PFSK-1 (cell line): ENCODE results near the gene MFSD6.

Source experiments
- FOXP2 ChIP-seq: optimal IDR thresholded peaks from 2 replicates; pipeline ENCODE3; 2011; ENCODE audit warnings: borderline replicate concordance, control low read depth, inconsistent platforms; ENCODE audit not compliant: insufficient read depth; ENCODE audit errors: extremely low read length, extremely low read depth
- POLR2AphosphoS5 ChIP-seq: IDR thresholded peaks from 2 replicates; pipeline ENCODE4 v1.6.1; 2012; ENCODE audit warnings: low read depth, mild to moderate bottlenecking, control low read depth, low read length, moderate library complexity
- REST ChIP-seq, 2 experiments: IDR thresholded peaks; 2 replicates each; pipeline versions ENCODE4 v1.6.1 to v1.8.0; 2011 to 2012; ENCODE audit warnings: low read depth in 2 of 2, low read length in 2 of 2, control low read depth in 1 of 2, inconsistent platforms in 1 of 2, mild to moderate bottlenecking in 1 of 2, moderate library complexity in 1 of 2; ENCODE audit not compliant: insufficient read depth in 1 of 2
- SIN3A ChIP-seq: IDR thresholded peaks from 2 replicates; pipeline ENCODE4 v1.6.1; 2012; ENCODE audit warnings: mild to moderate bottlenecking, low read length, moderate library complexity, borderline replicate concordance; ENCODE audit not compliant: insufficient read depth
- TAF1 ChIP-seq: IDR thresholded peaks from 2 replicates; pipeline ENCODE4 v1.6.1; 2012; ENCODE audit warnings: low read length, control low read depth, borderline replicate concordance; ENCODE audit not compliant: insufficient read depth

The MFSD6 gene

GRCh38 chr2:190467575-190468083 lies 59.5 kb downstream of the MFSD6 start:
- TF ChIP-seq TAF1 (no peak), SIN3A (no peak), FOXP2 (no peak), POLR2AphosphoS5 (no peak), REST (IDR thresholded peaks at IDR 0.05; ENCODE audit: insufficient read depth in 1 of 2, low read depth in 2 of 2, low read length in 2 of 2) (no peak)

- TF ChIP-seq POLR2AphosphoS5 (peak; percentile 48; the same call in 1 of the 2 replicates), SIN3A (no peak)
Observed at GRCh38 chr2:190468814-190469569, 60.8 kb downstream of the MFSD6 start.

DNA sequence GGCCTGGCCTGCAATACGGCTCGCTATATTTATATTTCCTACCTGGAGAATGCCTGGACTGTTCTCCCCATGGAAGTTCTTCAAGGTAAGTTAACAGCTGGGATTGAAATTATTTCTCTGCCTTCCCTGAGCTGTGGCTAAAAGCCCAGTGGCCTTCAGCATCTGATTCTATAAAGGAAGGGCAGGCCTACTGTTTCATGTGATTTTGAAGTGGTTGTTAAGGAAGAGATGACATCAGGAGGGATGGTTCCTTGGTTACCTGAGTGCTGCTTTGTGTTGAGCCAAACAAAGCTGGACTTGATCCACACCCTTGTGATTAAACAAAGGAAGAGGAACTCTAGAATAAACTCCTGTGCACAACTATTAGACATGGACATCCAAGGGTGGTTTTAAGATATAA lies 61.6 kb downstream of the MFSD6 start:
- TF ChIP-seq TAF1 (no peak), REST (IDR thresholded peaks at IDR 0.05; ENCODE audit: insufficient read depth in 1 of 2, low read depth in 2 of 2, low read length in 2 of 2) (no peak), POLR2AphosphoS5 (no peak), SIN3A (no peak), FOXP2 (no peak)

- TF ChIP-seq REST (IDR thresholded peaks at IDR 0.05; ENCODE audit: insufficient read depth in 1 of 2, low read depth in 2 of 2, low read length in 2 of 2), result no peak
- TF ChIP-seq FOXP2, result no peak
- no peak for TF ChIP-seq POLR2AphosphoS5
- no peak for TF ChIP-seq TAF1
- no peak for TF ChIP-seq SIN3A
Observed at GRCh38 chr2:190470256-190470826, 62.2 kb downstream of the MFSD6 start.

- TF ChIP-seq TAF1, result no peak
- TF ChIP-seq SIN3A, result no peak
- no peak for TF ChIP-seq REST (IDR thresholded peaks at IDR 0.05; ENCODE audit: insufficient read depth in 1 of 2, low read depth in 2 of 2, low read length in 2 of 2)
- no peak for TF ChIP-seq FOXP2
- no peak for TF ChIP-seq POLR2AphosphoS5
Observed at GRCh38 chr2:190477661-190478454, 69.7 kb downstream of the MFSD6 start.
